HAP-1 (cell line): Measurements from ENCODE around the gene LGALS4.

Experiments used
- DNase-seq, 2 experiments: peaks; one replicate each; pipeline ENCODE4 v3.0.0-alpha.2; 2016 to 2020; ENCODE audit warnings: low spot score in 2 of 2
- H3K27me3 ChIP-seq: fragments of 250-450 bp; sonication (Bioruptor Pico); 2 replicates; pipeline ENCODE4 v1.5.1; 2020; ENCODE audit warnings: low read depth, mild to moderate bottlenecking, moderate library complexity
- H3K36me3 ChIP-seq: fragments of 250-450 bp; sonication (Bioruptor Pico); replicated peaks from 2 replicates; pipeline ENCODE4 v1.5.1; 2020; ENCODE audit warnings: mild to moderate bottlenecking
- H3K4me1 ChIP-seq: fragments of 250-450 bp; sonication (Bioruptor Pico); 2 replicates; pipeline ENCODE4 v1.5.1; 2020; ENCODE audit warnings: mild to moderate bottlenecking
- H3K4me3 ChIP-seq: fragments of 250-450 bp; sonication (Bioruptor Pico); 2 replicates; pipeline ENCODE4 v1.5.1; 2020; ENCODE audit warnings: mild to moderate bottlenecking, moderate library complexity
- H3K9me3 ChIP-seq: fragments of 250-450 bp; sonication (Bioruptor Pico); 2 replicates; pipeline ENCODE4 v1.5.1; 2020; ENCODE audit warnings: mild to moderate bottlenecking, moderate library complexity
- in situ Hi-C: fragments of 300-500 bp; cut with MboI; formaldehyde crosslinking; loops from 3 replicates; pipeline ENCODE4 v1.14.3; 2020; ENCODE audit warnings: low sequenced_read_pairs, inconsistent platforms, mixed read lengths

LGALS4 gene

DNA sequence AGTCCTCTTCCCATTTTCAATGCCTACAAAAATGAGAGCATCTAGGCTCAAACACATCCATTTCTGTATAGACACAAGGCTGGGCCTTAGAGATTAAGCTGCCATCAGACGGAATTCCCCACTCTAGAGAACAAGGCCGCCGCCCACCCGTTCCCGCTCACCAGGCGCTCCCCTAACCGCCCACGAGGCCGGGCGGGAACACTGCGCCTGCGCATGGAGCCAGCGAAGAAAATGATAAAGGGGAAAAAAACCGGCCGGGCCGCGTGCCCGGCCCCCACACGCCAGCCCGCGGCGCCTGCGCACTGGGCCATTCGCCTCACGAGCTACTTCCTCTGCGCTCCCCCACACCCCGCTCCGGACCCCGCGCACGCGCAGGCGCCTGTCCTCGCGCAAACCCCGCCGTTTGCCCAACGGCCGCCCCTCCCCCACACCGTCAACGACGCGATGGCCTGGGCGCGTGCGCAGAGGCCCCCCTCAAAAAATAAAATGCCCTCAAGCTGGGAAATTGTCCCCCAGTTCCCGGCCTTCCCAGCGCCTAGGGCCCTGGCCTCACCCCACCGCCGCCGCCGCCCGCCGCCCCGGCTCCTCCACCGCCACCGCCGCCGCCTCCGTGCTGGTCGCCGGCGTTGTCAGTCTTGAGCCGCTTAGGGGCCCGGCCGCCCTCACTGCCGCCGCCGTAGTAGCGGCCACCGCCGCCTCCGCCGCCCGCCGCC, 36.6 kb upstream of the LGALS4 start:
- no peaks in the 10 kb centered on the region for H3K27me3 ChIP-seq
- no peaks in the 10 kb centered on the region for H3K9me3 ChIP-seq
- peak overlapping the region; percentile 46 for H3K4me3 ChIP-seq
- H3K36me3 ChIP-seq = peaks cover 52% of the 10 kb centered on the region
- peaks cover 23% of the 10 kb centered on the region for H3K4me1 ChIP-seq
- peak; percentile 93 to 98 for DNase-seq
- in situ Hi-C loops = no loop called here

DNA sequence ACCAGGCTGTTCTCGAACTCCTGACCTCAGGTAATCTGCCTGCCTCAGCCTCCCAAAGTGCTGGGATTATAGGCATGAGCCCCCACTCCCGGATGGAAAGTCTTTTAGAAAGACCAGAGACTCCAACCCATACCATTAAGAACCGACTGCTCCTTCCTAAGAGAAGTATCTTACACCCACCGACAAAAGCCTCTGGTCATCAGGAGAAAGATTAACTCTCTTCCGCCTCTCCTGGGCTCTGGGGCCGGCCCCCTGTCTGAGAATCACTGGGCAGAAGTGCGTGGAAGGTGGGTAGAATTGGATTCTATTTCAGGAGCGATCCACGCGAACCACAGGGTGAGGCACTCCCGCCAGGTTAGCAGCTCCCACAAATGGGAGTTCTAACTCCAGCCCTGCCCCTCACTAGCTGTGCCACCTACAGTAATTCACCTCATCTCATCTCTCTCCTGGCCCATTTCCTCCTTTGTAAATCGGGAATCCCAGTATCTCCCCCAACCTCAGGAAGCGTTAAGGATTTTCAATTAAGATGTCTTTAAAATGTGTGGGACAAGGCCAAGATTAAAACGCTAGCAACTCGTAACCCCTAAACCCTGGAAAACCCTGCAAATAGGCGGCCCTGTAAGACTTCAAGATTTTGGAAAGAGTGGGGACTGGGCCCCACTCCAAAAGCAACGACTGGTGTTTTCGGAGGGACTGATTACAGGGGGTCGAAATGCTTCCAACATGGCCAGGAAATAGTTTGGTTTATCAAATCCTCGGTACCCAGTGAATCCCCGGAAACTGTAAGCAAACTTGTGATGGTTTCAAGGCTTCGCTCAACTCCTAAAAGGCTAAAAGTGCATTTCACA, 35.8 kb upstream of the LGALS4 start:
- no peak for DNase-seq
- H3K4me3 ChIP-seq = peak overlapping the region; percentile 46
- no peaks in the 10 kb centered on the region for H3K9me3 ChIP-seq
- peaks cover 23% of the 10 kb centered on the region for H3K4me1 ChIP-seq
- H3K36me3 ChIP-seq = peaks cover 60% of the 10 kb centered on the region
- in situ Hi-C loops = no loop called here
- no peaks in the 10 kb centered on the region for H3K27me3 ChIP-seq

- in situ Hi-C loops = no loop called here
- H3K27me3 ChIP-seq = no peaks in the 10 kb centered on the region
- DNase-seq = no peak
- H3K4me1 ChIP-seq = peaks cover 17% of the 10 kb centered on the region
- H3K9me3 ChIP-seq = no peaks in the 10 kb centered on the region
- peaks cover 83% of the 10 kb centered on the region for H3K36me3 ChIP-seq
- H3K4me3 ChIP-seq = no peak overlapping the region
Measured at GRCh38 chr19:38846097-38846496, 33.4 kb upstream of the LGALS4 start.

DNA sequence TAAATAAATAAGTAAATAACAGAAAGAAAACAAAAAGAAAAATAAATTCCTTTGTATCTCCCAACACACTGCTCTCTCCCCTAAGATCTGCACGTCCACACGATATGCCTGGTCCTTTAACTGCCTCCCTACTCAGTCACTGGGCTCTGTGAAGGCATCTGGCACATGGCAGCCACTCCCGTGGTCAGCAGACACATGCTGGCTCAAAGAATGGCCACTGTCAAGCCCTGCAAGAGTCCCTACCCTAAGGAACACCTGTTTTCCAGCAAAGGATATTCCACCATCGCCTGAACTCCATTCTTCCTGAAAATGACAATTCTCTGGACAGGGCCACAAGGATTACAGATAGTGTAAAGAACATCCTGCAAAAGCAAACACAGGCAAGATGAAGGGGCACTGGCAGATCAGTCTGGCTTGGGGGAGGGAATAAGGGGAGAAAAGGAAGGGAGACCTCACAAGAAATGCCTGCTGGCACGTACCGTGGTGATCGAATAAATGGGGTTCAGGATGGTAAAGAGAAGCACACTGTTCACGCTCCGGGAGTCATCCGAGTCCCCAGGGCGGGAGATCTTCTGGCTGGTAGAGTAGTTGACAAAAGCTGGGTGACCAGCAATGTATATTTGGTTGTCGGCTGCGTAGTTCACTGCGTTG, 32.8 kb upstream of the LGALS4 start:
- peaks cover 12% of the 10 kb centered on the region for H3K4me1 ChIP-seq
- no peaks in the 10 kb centered on the region for H3K9me3 ChIP-seq
- peaks cover 89% of the 10 kb centered on the region for H3K36me3 ChIP-seq
- no peak overlapping the region for H3K4me3 ChIP-seq
- H3K27me3 ChIP-seq = no peaks in the 10 kb centered on the region
- DNase-seq = no peak
- in situ Hi-C loops = no loop called here

- peaks cover 12% of the 10 kb centered on the region for H3K4me1 ChIP-seq
- no peak for DNase-seq
- in situ Hi-C loops = no loop called here
- no peak overlapping the region for H3K4me3 ChIP-seq
- H3K27me3 ChIP-seq = no peaks in the 10 kb centered on the region
- peaks cover 97% of the 10 kb centered on the region for H3K36me3 ChIP-seq
- no peaks in the 10 kb centered on the region for H3K9me3 ChIP-seq
Measured at GRCh38 chr19:38844093-38844686, 31.4 kb upstream of the LGALS4 start.

DNA sequence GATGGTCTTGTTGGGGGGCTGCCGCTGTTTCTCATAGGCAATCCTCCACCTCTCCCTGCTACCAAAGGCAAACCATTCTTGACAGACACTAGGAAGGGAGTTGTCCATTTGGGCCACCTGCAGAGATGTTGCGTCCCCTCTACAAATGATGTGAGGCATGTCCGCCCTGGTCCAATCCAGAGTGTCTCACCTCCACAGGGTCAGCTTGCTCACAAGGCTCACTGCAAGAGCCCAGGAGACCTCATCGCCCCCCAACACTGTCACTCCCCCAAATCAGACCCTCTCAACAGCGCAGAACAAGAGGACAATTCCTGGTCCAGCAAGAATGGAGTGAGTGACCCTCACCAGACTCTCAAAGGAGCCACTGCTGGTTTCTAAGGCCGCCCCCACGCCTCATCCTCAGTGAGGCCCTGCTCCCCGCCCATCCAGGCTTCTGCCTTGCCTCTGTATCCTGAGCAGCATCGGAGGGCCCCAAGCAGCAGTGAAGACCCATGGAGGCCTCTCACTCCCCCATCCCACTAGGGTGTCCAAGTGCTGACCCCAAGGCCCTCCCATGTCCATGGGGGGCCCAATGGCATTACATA, 30.5 kb upstream of the LGALS4 start:
- Histone ChIP-seq H3K27me3 (no peaks in the 10 kb centered on the region), H3K36me3 (peaks cover 97% of the 10 kb centered on the region), H3K4me3 (no peak overlapping the region), H3K9me3 (no peaks in the 10 kb centered on the region), H3K4me1 (peaks cover 9% of the 10 kb centered on the region)
- in situ Hi-C loops = no loop called here
- DNase-seq = no peak

DNA sequence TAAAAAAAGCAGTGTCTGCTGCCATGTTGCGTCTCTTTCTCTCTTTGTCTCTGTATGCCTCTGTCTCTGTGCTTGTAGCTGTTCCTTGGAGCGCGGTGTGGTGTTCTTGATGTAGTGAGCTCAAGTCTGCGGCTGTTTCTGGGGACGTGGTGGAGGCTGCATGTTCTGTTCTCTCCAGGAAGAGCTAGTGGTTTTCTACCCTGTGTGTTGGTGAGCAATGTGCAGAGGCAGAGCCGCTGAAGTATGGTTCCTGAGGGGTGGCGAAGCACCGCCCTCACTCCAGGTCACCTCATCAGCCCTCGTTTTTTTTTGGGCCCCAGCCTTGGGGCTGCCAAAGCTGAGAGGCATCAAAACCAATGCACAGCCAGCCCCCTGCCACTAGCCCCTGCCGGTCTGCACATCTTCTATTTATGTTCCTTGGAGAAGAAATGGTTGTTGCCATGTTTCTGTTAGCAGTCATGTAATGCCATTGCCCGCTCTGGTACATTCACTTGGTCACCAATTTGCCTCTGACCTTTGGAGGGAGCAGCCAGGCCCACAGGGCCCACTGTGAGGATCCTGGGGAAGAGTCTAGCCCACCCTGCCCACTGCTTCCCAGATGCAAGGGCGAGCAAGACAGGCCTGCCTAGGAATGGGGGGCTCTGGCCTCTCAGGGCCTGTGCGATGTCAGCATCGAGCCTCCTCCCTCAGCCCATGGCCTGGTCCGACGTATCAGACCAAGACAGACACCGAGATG, 29.9 kb upstream of the LGALS4 start:
- H3K4me1 ChIP-seq = peaks cover 5% of the 10 kb centered on the region
- in situ Hi-C loops = no loop called here

GRCh38 chr19:38841787-38842438, 29.2 kb upstream of the LGALS4 start:
- Histone ChIP-seq H3K4me3 (no peak overlapping the region), H3K36me3 (peaks cover 97% of the 10 kb centered on the region), H3K9me3 (no peaks in the 10 kb centered on the region), H3K4me1 (0 out of 2 replicates have a peak, but pooled peaks cover 2% of the 10 kb centered on the region), H3K27me3 (no peaks in the 10 kb centered on the region)
- no peak for DNase-seq
- in situ Hi-C loops = no loop called here

More for the DNA sequence above, 29.9 kb upstream of the LGALS4 start:
- Histone ChIP-seq H3K4me3 (no peak overlapping the region), H3K36me3 (peaks cover 97% of the 10 kb centered on the region), H3K9me3 (no peaks in the 10 kb centered on the region), H3K27me3 (no peaks in the 10 kb centered on the region)
- DNase-seq = no peak

GRCh38 chr19:38841180-38841766, 28.5 kb upstream of the LGALS4 start:
- Histone ChIP-seq H3K4me1 (0 out of 2 replicates have a peak, but pooled peaks cover 2% of the 10 kb centered on the region), H3K4me3 (no peak overlapping the region), H3K36me3 (peaks cover 95% of the 10 kb centered on the region), H3K9me3 (no peaks in the 10 kb centered on the region), H3K27me3 (no peaks in the 10 kb centered on the region)
- in situ Hi-C loops = no loop called here
- no peak for DNase-seq

DNA sequence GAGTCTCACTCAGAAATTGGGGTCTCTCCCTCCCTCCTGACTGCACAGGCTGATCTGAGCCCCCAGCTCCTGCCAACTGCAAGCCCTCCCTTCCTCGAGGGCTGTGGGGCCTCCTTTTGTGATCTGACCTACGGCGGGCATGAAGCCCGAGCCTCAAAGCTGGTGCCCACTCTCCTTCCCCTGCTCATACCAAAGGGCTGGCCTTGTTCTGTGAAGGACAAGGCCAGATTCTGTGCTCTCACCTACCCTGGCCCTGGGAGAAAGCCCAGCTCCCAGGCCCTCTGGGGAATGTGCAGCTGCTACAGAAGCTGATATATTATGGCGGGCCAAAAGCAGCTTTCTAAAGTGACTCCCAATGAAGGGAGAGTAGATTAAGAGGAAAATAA, 27.8 kb upstream of the LGALS4 start:
- Histone ChIP-seq H3K27me3 (no peaks in the 10 kb centered on the region), H3K36me3 (peaks cover 94% of the 10 kb centered on the region), H3K9me3 (no peaks in the 10 kb centered on the region), H3K4me1 (0 out of 2 replicates have a peak, but pooled peaks cover 2% of the 10 kb centered on the region), H3K4me3 (no peak overlapping the region)
- in situ Hi-C loops = no loop called here
- no peak for DNase-seq

DNA sequence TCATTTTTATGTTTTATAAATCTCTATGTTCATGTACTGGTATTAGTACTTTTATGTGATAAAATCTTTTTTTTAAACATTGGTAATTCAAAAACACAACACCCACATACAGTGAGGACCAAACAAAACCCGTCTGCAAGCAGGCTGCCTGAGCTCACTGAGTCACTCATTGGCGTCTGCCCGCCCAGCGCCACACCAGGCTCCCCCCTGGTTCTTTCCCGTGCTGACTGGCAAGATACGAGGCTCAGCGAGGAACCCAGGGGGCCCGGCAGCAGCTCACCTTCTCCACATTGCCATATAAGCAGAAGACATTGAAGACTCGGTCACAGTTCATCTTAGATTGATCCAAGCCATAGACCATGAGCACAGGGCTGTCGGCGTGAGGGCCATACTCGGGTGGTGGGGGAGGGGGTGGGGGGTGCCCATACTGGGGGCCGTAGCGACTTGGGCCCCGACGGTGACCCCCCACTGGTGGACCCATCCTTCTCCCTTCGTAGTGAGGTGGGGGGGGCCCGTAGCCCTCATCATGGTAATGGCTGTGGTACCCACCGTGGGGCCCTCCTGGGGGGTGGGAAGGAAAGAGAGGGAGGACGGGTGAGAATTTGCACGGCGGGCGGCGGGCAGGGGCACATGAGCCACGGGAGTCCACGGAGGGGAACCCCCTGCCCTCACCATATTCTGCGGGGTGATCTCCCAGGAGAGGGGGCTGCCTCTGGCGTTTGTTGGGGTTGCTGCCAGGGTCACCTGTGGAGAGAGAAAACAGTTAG, 27.3 kb upstream of the LGALS4 start:
- H3K36me3 ChIP-seq = peaks cover 92% of the 10 kb centered on the region
- H3K4me1 ChIP-seq = 0 out of 2 replicates have a peak, but pooled peaks cover 2% of the 10 kb centered on the region
- no peak for DNase-seq
- H3K4me3 ChIP-seq = no peak overlapping the region
- in situ Hi-C loops = no loop called here
- H3K27me3 ChIP-seq = no peaks in the 10 kb centered on the region
- no peaks in the 10 kb centered on the region for H3K9me3 ChIP-seq
